IPS-11a (cell line): Measurements from ENCODE around the gene TRAPPC13.
"Not testable (repeated sequence)": the region's sequence is repeated elsewhere in the genome, so short reads cannot be mapped to it uniquely, and the experiment has no call there.

Source experiments
- H3K4me3 ChIP-seq: one replicate; pipeline ENCODE4 v1.5.1; 2013; ENCODE audit warnings: low read depth, low read length, control low read depth

Gene TRAPPC13

DNA sequence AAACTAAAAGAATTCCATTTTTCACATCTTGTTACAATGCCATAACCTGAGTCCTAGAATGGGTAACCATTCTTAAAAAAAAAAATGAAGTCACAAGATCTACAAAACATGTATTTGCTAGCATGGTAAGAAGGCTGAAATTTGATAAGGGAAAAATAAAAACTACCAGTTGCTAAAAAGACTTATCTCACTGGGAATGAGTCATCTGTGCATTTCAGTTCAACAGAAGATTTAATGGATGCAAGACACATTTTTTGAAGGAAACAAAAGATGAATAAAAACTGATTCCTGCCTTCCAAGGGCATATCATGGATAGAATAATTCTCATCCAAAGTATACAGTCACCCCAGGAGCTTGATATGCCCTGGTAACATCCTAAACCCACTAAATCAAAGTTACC is 49.9 kb downstream of the TRAPPC13 start:
- no peak overlapping the region for H3K4me3 ChIP-seq

DNA sequence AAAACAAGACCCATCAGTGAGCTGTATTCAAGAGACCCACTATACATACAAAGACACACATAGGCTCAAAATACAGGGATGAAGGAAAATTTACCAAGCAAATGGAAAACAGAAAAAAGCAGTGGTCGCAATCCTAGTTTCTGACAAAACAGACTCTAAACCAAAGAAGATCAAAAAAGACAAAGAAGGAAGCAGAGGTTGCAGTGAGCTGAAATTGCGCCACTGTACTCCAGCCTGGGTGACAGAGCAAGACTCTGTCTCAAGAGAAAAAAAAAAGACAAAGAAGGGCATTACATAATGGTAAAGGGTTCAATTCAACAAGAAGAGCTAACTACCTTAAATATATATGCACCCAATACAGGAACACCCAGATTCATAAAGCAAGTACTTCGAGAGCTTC is 51.2 kb downstream of the TRAPPC13 start:
- H3K4me3 ChIP-seq: not testable (repeated sequence)

DNA sequence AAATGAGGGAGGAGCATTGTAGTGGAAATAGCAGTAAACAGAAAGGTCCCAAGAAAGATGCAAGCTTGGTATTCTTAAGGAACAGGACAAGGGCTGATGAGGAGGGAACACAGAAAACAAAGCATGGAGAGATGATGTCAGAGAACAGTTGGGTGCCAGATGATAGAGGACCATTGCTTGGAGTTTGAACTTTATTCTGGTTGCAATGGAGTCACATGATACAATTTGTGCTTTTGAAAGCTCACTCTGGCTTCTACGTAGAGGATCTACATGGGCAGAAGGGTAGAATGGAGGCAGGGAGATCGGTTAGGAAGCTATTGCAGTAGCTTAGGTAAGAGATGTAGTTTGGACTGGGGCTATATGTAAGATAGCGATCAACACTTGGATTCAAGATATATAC is 57.3 kb downstream of the TRAPPC13 start:
- H3K4me3 ChIP-seq: no peak overlapping the region

DNA sequence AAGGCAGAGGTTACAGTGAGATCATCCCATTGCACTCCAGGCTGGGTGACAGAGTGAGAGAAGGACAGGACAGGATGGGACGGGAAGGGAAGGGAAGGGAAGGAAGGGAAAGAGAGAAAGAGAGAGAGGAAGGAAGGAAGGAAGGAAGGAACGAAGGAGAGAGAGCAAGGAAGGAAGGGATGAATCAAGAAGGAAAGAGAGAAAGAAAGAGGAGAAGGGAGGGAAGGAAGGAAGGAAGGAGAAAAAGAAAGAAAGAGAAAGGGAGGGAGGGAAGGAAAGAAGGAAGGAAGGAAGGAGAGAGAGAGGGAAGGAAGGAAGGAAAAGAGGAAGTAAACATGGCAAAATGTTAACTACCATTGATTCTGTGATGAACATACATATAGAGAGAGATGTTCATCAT is 68.3 kb downstream of the TRAPPC13 start:
- no peak overlapping the region for H3K4me3 ChIP-seq

DNA sequence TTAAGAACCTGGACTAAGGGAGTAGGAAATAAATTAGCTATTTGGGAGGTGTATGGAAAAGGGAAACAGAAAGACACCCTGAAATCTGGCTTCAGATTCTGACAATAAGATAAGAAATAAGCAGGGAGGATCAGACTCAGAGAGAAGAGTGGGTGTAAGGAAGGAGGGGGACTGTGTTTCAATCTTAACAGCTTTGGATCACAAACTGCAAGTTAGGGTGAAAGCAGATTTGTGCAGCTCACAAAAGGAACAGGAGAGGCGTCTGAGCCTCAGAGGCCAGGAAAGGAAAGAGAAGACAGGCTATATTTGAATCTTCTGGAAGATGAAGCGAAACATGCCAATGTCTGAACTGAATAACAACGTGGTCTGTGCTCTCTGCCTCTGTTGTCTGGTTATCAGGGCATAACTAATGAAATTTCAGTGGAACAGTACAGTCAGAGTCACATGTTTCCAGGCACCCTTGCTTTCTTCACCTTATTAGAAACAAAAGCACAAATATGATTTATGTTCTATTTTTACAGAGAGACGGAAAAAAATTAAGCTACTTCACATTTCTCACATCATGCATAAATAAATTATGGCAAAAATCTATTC is 70.4 kb downstream of the TRAPPC13 start:
- H3K4me3 ChIP-seq: no peak overlapping the region

DNA sequence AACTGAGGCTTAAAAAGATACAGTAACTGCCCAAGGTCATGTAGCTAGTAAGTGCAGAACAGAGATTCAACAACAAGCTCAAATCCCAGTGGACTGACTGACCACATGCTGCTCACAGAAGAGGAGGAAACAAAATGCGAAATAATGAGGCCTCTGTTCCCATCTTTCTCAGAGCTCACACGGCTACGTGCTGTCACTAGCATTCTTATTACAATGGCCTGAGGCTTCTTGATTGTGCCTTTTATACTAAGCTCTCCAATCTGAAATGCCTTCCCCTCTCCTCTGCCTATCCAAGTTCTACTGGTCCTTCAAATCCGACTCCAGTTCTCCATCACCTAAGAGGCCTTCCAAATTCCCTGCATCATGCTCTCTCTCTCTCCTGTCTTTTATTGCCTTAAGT is 71.1 kb downstream of the TRAPPC13 start:
- H3K4me3 ChIP-seq: no peak overlapping the region

DNA sequence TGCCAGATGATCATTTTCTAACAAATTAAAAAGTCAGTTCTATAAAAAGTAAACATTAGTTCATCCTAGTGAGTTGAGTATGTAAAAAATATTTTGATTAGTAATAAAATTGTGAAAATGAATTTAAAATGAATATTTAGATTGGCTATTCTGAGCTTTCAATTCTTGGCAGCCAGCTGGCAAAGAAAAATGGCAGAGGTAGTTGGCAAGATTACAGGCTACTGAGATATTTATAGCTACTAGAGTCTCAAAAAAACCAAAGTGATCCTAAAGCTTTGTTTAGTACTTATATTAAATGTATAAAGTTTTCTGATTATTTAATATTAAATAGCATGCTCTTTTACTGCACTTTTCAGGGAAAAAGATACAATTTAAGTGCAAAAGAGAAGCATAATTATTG is 72.1 kb downstream of the TRAPPC13 start:
- H3K4me3 ChIP-seq: no peak overlapping the region

DNA sequence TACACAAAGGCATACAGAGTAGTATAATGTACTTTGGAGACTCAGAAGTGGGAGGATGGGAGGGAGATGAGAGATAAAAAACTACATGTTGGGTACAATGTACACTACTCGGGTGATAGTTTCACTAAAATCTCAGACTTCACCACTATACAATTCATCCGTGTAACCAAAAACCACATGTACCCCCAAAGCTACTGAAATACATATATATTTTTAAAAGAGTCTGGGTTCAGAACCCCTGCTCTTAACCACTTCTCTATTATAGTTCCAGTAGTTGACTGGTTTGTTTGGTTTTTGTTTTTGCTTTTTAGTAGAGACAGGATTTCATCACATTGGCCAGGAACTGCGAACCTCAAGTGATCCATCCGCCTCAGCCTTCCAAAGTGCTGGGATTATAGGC is 74.5 kb downstream of the TRAPPC13 start:
- no peak overlapping the region for H3K4me3 ChIP-seq

DNA sequence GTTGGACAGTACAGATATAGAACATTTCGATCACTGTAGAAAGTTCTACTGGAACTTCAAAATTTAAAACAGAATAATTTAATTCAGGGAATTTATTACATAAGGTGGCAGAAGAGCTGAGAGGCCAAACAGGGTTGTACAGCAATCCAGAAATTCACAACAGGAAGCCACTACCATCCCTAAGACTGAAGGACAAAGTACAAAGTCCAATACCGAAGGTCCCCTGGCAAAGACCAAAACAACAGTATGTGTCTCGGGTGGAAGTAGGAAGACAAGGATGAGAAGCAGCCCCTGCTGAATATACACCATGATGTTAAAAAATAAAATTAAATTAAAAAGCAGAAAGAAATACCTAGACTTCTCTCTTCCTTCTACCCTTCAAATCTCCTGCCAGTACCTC is 77.2 kb downstream of the TRAPPC13 start:
- H3K4me3 ChIP-seq: no peak overlapping the region

DNA sequence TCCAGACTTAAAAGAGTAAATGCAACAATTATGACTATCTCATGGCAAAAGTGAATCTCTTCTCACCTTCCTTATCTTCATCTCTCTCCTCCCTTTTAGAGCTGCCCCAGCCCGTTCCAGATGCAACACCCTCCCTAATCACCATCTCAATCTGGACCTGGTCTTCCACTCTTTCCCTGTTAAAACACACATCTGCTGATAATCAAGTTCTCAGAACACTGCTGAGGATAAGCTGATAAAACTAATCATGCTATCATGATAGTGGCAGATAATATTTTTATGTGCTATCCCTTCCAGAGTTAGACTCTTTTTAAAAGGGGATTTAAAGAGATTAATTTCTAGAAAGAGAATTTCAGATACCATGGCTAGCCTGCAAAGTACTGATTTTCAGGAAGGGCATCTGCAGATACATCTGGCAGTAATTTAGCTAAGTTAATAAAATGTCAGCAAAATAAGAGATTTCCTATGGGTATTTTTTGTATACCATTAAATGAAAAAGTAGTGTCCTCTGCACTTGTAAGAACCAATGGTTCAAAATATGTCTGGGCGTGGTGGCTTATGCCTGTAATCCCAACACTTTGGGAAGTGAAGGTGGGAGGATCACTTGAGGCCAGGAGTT is 79.9 kb downstream of the TRAPPC13 start:
- H3K4me3 ChIP-seq: no peak overlapping the region

DNA sequence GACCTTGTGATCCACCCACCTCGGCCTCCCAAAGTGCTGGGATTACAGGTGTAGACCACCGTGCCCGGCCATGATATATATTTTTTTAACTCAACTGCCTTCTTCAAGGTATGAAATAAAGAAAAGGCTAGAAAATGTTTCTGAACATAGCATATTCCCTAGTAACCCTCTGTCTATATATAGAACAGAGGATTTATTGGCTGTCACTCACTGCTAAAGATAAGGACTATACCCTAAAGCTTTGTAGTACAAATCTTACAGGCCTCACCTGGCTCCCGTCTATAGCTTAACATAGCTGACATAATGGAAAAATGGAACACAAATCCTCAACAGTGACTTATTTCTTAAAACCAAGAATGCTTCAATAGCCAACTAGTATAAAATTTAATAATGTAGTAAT is 82.8 kb downstream of the TRAPPC13 start:
- no peak overlapping the region for H3K4me3 ChIP-seq

DNA sequence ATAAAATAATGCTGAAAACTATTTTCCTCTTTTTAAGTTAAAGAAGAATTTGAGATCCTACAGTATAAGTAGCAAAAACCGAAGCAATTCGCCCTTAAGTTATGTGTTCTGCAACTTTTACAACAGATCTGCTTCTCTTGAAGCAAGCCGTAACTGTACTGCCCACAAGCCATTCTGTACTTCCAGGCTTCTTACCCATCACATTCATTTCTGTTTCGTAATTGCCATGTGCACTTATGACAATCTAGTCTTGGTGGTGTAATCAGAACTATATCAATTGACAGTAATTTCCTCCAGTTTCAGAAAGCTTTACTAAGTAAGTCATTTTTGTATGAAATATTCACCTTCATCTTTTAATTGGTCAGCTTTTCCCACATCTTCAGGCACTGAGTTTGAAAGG is 83.3 kb downstream of the TRAPPC13 start:
- H3K4me3 ChIP-seq: no peak overlapping the region
